Measurements from ENCODE around the gene TMEM97. TPM values are rescaled to one million over a fixed set of nuclear protein-coding genes. Genes with fewer than 3 reads are reported as not detected.
A peak's percentile ranks its signal among the peaks of the same experiment; 100 is the strongest.
"Not testable (repeated sequence)": the region's sequence is repeated elsewhere in the genome, so short reads cannot be mapped to it uniquely, and the experiment has no call there.

TMEM97 gene
- total RNA-seq, 4 donors from 2014 or later, result 15.4 to 28.2 (median 20.9) TPM

- DNase-seq (ENCODE audit: low spot score in 2 of 2), result peak in 1 of 2 donors; percentile 86
- Histone ChIP-seq H3K27ac (peak overlapping the region; percentile 98), H3K27me3 (no peaks in the 10 kb centered on the region), H3K4me1 (peaks cover 50% of the 10 kb centered on the region), H3K4me3 (peak overlapping the region; percentile 87), H3K9me3 (no peaks in the 10 kb centered on the region), H3K36me3 (peaks cover 22% of the 10 kb centered on the region)
- WGBS, result 6% methylated on average over 26 of the region's 29 CpGs
- TF ChIP-seq POLR2A (IDR thresholded peaks at IDR 0.05) (no peak), EP300 (IDR thresholded peaks at IDR 0.05) (no peak), POLR2AphosphoS5 (IDR thresholded peaks at IDR 0.05) (peak in 1 of 3 donors; percentile 51), CTCF (IDR thresholded peaks at IDR 0.05) (no peak)
Observed at GRCh38 chr17:28335959-28336871, 17.2 kb downstream of the TMEM97 start.

GRCh38 chr17:28338056-28338768, 19.2 kb downstream of the TMEM97 start:
- peaks cover 35% of the 10 kb centered on the region for H3K36me3 ChIP-seq
- DNase-seq (ENCODE audit: low spot score in 2 of 2), result no peak
- no peak overlapping the region for H3K4me3 ChIP-seq
- WGBS, result 83% methylated on average over 4 of the region's 5 CpGs
- TF ChIP-seq POLR2AphosphoS5 (IDR thresholded peaks at IDR 0.05) (no peak), CTCF (IDR thresholded peaks at IDR 0.05) (no peak), POLR2A (IDR thresholded peaks at IDR 0.05) (no peak), EP300 (IDR thresholded peaks at IDR 0.05) (no peak)
- peaks cover 44% of the 10 kb centered on the region for H3K4me1 ChIP-seq
- peak overlapping the region; percentile 9 for H3K27ac ChIP-seq
- no peaks in the 10 kb centered on the region for H3K27me3 ChIP-seq
- no peaks in the 10 kb centered on the region for H3K9me3 ChIP-seq

GRCh38 chr17:28338769-28339212, 19.8 kb downstream of the TMEM97 start:
- peaks cover 38% of the 10 kb centered on the region for H3K4me1 ChIP-seq
- not testable (repeated sequence) for H3K4me3 ChIP-seq; DNase-seq (ENCODE audit: low spot score in 2 of 2); H3K9me3 ChIP-seq; H3K27me3 ChIP-seq; H3K27ac ChIP-seq
- peaks cover 41% of the 10 kb centered on the region for H3K36me3 ChIP-seq
- WGBS, result 80% methylated on average over 8 of the region's 8 CpGs

- 93% methylated on average over 15 of the region's 15 CpGs for WGBS
- no peaks in the 10 kb centered on the region for H3K9me3 ChIP-seq
- H3K27ac ChIP-seq, result no peak overlapping the region
- DNase-seq (ENCODE audit: low spot score in 2 of 2), result no peak
- no peaks in the 10 kb centered on the region for H3K27me3 ChIP-seq
- H3K4me3 ChIP-seq, result no peak overlapping the region
- no peak for TF ChIP-seq POLR2AphosphoS5 (IDR thresholded peaks at IDR 0.05)
- no peak for TF ChIP-seq POLR2A (IDR thresholded peaks at IDR 0.05)
- TF ChIP-seq EP300 (IDR thresholded peaks at IDR 0.05), result no peak
- TF ChIP-seq CTCF (IDR thresholded peaks at IDR 0.05), result no peak
- peaks cover 32% of the 10 kb centered on the region for H3K4me1 ChIP-seq
- peaks cover 48% of the 10 kb centered on the region for H3K36me3 ChIP-seq
Observed at GRCh38 chr17:28339431-28339830, 20.4 kb downstream of the TMEM97 start.

- no peak for DNase-seq (ENCODE audit: low spot score in 2 of 2)
- Histone ChIP-seq H3K4me1 (peaks cover 26% of the 10 kb centered on the region), H3K27me3 (no peaks in the 10 kb centered on the region), H3K9me3 (no peaks in the 10 kb centered on the region), H3K36me3 (peaks cover 57% of the 10 kb centered on the region), H3K4me3 (no peak overlapping the region), H3K27ac (no peak overlapping the region)
- WGBS, result 71% methylated on average over 6 of the region's 6 CpGs
- no peak for TF ChIP-seq CTCF (IDR thresholded peaks at IDR 0.05)
- TF ChIP-seq EP300 (IDR thresholded peaks at IDR 0.05), result no peak
- TF ChIP-seq POLR2AphosphoS5 (IDR thresholded peaks at IDR 0.05), result no peak
- no peak for TF ChIP-seq POLR2A (IDR thresholded peaks at IDR 0.05)
Observed at GRCh38 chr17:28340374-28340773, 21.4 kb downstream of the TMEM97 start.

Data from suprapubic skin (tissue), 4 donors.